B cell (primary cell): Measurements from ENCODE around the gene WDFY4. TPM values are rescaled to one million over a fixed set of nuclear protein-coding genes. Genes with fewer than 3 reads are reported as not detected.

Experiments
- ATAC-seq: fragments of 200-7000 bp; cut with Tn5 transposase; one replicate; pipeline ENCODE4 v1.10.0; 2021; ENCODE audit warnings: low read depth, mild to moderate bottlenecking, moderate number of reproducible peaks, moderate library complexity
- CTCF ChIA-PET: fragments of 350-600 bp; sonication (Branson Sonifier 250); formaldehyde crosslinking; loops from one replicate; lab custom pipeline; 2021; ENCODE audit warnings: antibody characterized with exemption, inconsistent platforms; lab: Charles Lee
- POLR2A ChIA-PET: fragments of 350-600 bp; sonication (Branson Sonifier 250); formaldehyde crosslinking; loops from one replicate; lab custom pipeline; 2021; ENCODE audit warnings: antibody characterized with exemption; lab: Charles Lee
- DNase-seq: peaks from one replicate; pipeline ENCODE4 v3.0.0; 2013
- H2AFZ ChIP-seq: 2 replicates; pipeline ENCODE4 v1.6.1; 2012; ENCODE audit warnings: mild to moderate bottlenecking, low read depth, low read length; ENCODE audit not compliant: insufficient read depth, poor library complexity, severe bottlenecking
- H3K27ac ChIP-seq, 2 donors: 1 replicate in 1 of 2; 2 replicates in 1 of 2; pipeline ENCODE4 v1.5.1; 2012 to 2013; ENCODE audit warnings: low read length in 2 of 2, mild to moderate bottlenecking in 2 of 2, moderate library complexity in 1 of 2
- H3K27me3 ChIP-seq, 4 experiments: fragments of 200-600 bp in 1 of 4; sonication (generic) in 1 of 4; replicated peaks in 1 of 4; 1 replicate in 2 of 4; 2 replicates in 2 of 4; pipeline versions ENCODE4 v1.6.1 to v1.7.0; 2013 to 2016; ENCODE audit warnings: low read length in 3 of 4, mild to moderate bottlenecking in 2 of 4, mixed read lengths in 1 of 4, moderate library complexity in 1 of 4; ENCODE audit not compliant: insufficient read depth in 4 of 4, control insufficient read depth in 3 of 4; ENCODE audit errors: control extremely low read depth in 1 of 4
- H3K36me3 ChIP-seq, 2 experiments: replicated peaks in 1 of 2; 1 replicate in 1 of 2; 2 replicates in 1 of 2; pipeline versions ENCODE4 v1.6.1 to v1.7.1; 2013; ENCODE audit warnings: low read length in 1 of 2; ENCODE audit not compliant: insufficient read depth in 2 of 2, control insufficient read depth in 1 of 2; ENCODE audit errors: control extremely low read depth in 1 of 2, extremely low read depth in 1 of 2
- H3K4me1 ChIP-seq, 2 donors: fragments of 200-600 bp in 1 of 2; sonication (generic) in 1 of 2; 1 replicate in 1 of 2; 2 replicates in 1 of 2; pipeline versions ENCODE4 v1.5.1 to v1.6.1; 2013 to 2017; ENCODE audit warnings: low read length in 2 of 2; ENCODE audit not compliant: control insufficient read depth in 2 of 2, insufficient read depth in 2 of 2
- H3K4me2 ChIP-seq: replicated peaks from 2 replicates; pipeline ENCODE3; 2012; ENCODE audit warnings: mild to moderate bottlenecking, low read depth, low read length; ENCODE audit not compliant: poor library complexity, severe bottlenecking
- H3K4me3 ChIP-seq, 5 experiments: fragments of 200-600 bp in 1 of 5; sonication (generic) in 1 of 5; 1 replicate in 3 of 5; 2 replicates in 2 of 5; pipeline versions ENCODE4 v1.5.1 to v1.7.0; 2011 to 2016; ENCODE audit warnings: low read length in 4 of 5, mild to moderate bottlenecking in 4 of 5, low read depth in 2 of 5, control low read depth in 1 of 5, moderate library complexity in 1 of 5; ENCODE audit not compliant: insufficient read depth in 1 of 5; ENCODE audit errors: control extremely low read depth in 1 of 5, extremely low read depth in 1 of 5
- H3K79me2 ChIP-seq: fragments of 200-600 bp; sonication (generic); one replicate; pipeline ENCODE4 v1.6.0; 2016; ENCODE audit warnings: low read length; ENCODE audit not compliant: control insufficient read depth, insufficient read depth
- H3K9ac ChIP-seq: fragments of 200-600 bp; sonication (generic); 2 replicates; pipeline ENCODE4 v1.6.1; 2017; ENCODE audit warnings: mild to moderate bottlenecking, low read length, moderate library complexity
- H3K9me3 ChIP-seq, 3 donors: one replicate each; pipeline versions ENCODE4 v1.6.1 to v1.7.1; 2013; ENCODE audit warnings: low read length in 2 of 3; ENCODE audit not compliant: control insufficient read depth in 2 of 3, insufficient read depth in 1 of 3; ENCODE audit errors: control extremely low read depth in 1 of 3
- H4K20me1 ChIP-seq: 2 replicates; pipeline ENCODE4 v1.6.0; 2012; ENCODE audit warnings: mild to moderate bottlenecking, low read length; ENCODE audit not compliant: insufficient read depth, control insufficient read depth, poor library complexity, severe bottlenecking
- H3K27ac Mint-ChIP-seq: one replicate; pipeline ENCODE4 v1.8.0; 2021; ENCODE audit warnings: mixed read lengths
- H3K27me3 Mint-ChIP-seq: one replicate; pipeline ENCODE4 v1.8.0; 2021; ENCODE audit warnings: mixed read lengths
- H3K4me1 Mint-ChIP-seq: one replicate; pipeline ENCODE4 v1.8.0; 2021; ENCODE audit warnings: mixed read lengths
- H3K4me3 Mint-ChIP-seq: one replicate; pipeline ENCODE4 v1.8.0; 2021; ENCODE audit warnings: mixed read lengths
- H3K9me3 Mint-ChIP-seq: one replicate; pipeline ENCODE4 v1.8.0; 2022; ENCODE audit warnings: mixed read lengths; ENCODE audit not compliant: insufficient read depth
- CTCF ChIP-seq: fragments of 200-600 bp; IDR thresholded peaks from one replicate; pipeline ENCODE4 v1.8.0; 2022; ENCODE audit warnings: antibody characterized with exemption, mild to moderate bottlenecking
- EZH2 ChIP-seq: IDR thresholded peaks from 2 replicates; pipeline ENCODE4 v1.6.1; 2012; ENCODE audit warnings: borderline replicate concordance, low read depth, mild to moderate bottlenecking, moderate library complexity, low read length; ENCODE audit not compliant: insufficient read depth, poor library complexity, severe bottlenecking
- whole genome bisulfite sequencing: methylation state at CpG from one replicate; pipeline ENCODE4 v1.1.5; 2013; ENCODE audit warnings: missing lambda C conversion rate; ENCODE audit not compliant: insufficient coverage; 5-methylcytosine and 5-hydroxymethylcytosine counted together
- intact Hi-C: fragments of 100-400 bp; cut with micrococcal nuclease; formaldehyde crosslinking; loops from one replicate; pipeline ENCODE4 v1.10.0; 2022
- polyA plus RNA-seq: library from polyadenylated mRNA; depleted of rRNA; stranded (reverse); fragments of >200 nt; gene quantifications from 2 replicates; pipeline ENCODE4 v1.2.3, GENCODE V29; 2012
- total RNA-seq, 2 donors: library from RNA; stranded (reverse); fragments of 120-200 nt in 1 of 2; gene quantifications; 1 replicate in 1 of 2; 2 replicates in 1 of 2; pipeline versions ENCODE4 v1.2.3 to v1.2.4, GENCODE V29; 2013 to 2022

The WDFY4 gene
- total and polyA plus RNA-seq, 2 donors (not counting 1 experiment from before 2014, with no cell fraction given): 262 to 560 TPM

- Histone ChIP-seq H3K4me3 (no peak overlapping the region), H3K27ac (no peak overlapping the region), H3K36me3 (peaks cover 1 to 87% of the 10 kb centered on the region in 2 experiments), H3K9me3 (peaks cover 0 to 6% (median 0%) of the 10 kb centered on the region in 3 donors), H3K4me2 (no peak overlapping the region), H3K27me3 (no peaks in the 10 kb centered on the region), H3K79me2 (peaks cover 22% of the 10 kb centered on the region), H4K20me1 (peaks cover 18% of the 10 kb centered on the region), H3K4me1 (no peaks in the 10 kb centered on the region), H2AFZ (no peak overlapping the region), H3K9ac (no peak overlapping the region)
- POLR2A ChIA-PET: interaction anchor here (0.8 kb wide), 1 partner anchor 12 kb away, joined by 3 read pairs; no protein-coding TSS in a partner anchor
- no peak for ATAC-seq
- intact Hi-C loops: no loop called here
- TF ChIP-seq EZH2 (no peak), CTCF (no peak)
- CTCF ChIA-PET: no interaction called here
- no peaks in the 10 kb centered on the region for H3K27me3 Mint-ChIP-seq
- H3K9me3 Mint-ChIP-seq: no peaks in the 10 kb centered on the region
- peaks cover 3% of the 10 kb centered on the region for H3K4me1 Mint-ChIP-seq
- H3K4me3 Mint-ChIP-seq: no peak overlapping the region
- no peak for DNase-seq
- peak overlapping the region; percentile 16 for H3K27ac Mint-ChIP-seq
- WGBS: 100% methylated on average over 2 of the region's 2 CpGs
These were observed 198.2 kb downstream of the WDFY4 start for GRCh38 chr10:48882881-48883280.

- TF ChIP-seq EZH2 (no peak), CTCF (no peak)
- Histone ChIP-seq H3K27ac (no peak overlapping the region), H3K36me3 (peaks cover 1 to 84% of the 10 kb centered on the region in 2 experiments), H3K4me1 (no peaks in the 10 kb centered on the region), H2AFZ (no peak overlapping the region), H3K9me3 (peaks cover 0 to 6% (median 0%) of the 10 kb centered on the region in 3 donors), H3K79me2 (peaks cover 15% of the 10 kb centered on the region), H4K20me1 (peaks cover 13% of the 10 kb centered on the region), H3K4me2 (no peak overlapping the region), H3K9ac (no peak overlapping the region), H3K4me3 (no peak overlapping the region), H3K27me3 (no peaks in the 10 kb centered on the region)
- ChIA-PET CTCF (interaction anchor here (0.9 kb wide), 1 partner anchor 227 kb away, joined by 3 read pairs; no protein-coding TSS in a partner anchor), POLR2A (no interaction called here)
- no peaks in the 10 kb centered on the region for H3K27me3 Mint-ChIP-seq
- no peaks in the 10 kb centered on the region for H3K9me3 Mint-ChIP-seq
- no peak for DNase-seq
- WGBS: 60% methylated on average over 1 of the region's 4 CpGs
- no peak overlapping the region for H3K27ac Mint-ChIP-seq
- intact Hi-C loops: no loop called here
- ATAC-seq: no peak
- no peak overlapping the region for H3K4me3 Mint-ChIP-seq
- peaks cover 3% of the 10 kb centered on the region for H3K4me1 Mint-ChIP-seq
These were observed 199.0 kb downstream of the WDFY4 start for GRCh38 chr10:48883701-48884100.
